SH-SY5Y (cell line): ENCODE measurements around the gene MEGF6.

Experiments
- GATA2 ChIP-seq: IDR thresholded peaks from 2 replicates; pipeline ENCODE4 v1.6.1; 2011; ENCODE audit warnings: mild to moderate bottlenecking, low read depth, low read length
- GATA3 ChIP-seq: IDR thresholded peaks from 2 replicates; pipeline ENCODE4 v1.6.1; 2011; ENCODE audit warnings: low read depth, mild to moderate bottlenecking, low read length, moderate library complexity

DNA sequence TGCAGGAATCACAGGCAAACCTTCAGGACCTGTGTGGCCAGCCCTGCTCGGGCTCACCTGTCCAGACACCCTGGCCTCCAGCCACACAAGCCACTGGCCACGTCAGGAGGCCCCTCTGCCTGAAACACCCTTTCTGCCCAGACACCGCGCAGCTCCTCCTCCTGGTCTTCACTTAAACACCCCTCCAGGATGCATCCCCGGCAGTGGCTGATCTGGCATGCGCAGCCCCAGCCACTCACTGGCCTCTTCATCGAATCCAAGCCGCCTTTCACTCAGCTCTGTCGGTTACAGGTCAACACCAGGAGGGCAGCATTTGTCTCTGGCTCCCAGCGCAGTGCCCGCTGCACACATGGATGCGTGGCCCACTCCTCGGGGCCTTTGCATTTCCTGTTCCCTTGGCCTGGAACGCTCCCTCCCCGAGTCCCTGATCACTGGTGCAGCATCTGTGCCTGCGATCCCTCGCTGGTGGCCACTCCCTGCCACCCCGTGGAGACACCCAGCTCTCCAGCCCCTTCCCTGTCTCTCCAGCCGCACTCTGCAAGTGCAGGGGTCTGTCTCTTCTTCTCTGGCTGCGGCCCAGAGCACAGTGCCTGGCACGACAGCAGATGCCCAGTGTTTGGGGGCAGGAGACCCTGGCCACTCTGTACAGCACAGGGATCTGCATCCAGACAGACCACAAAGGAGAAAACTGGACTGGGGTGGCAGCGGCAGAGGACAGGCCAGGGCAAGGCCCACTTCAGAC, 22.9 kb upstream of the MEGF6 start:
- no peak for TF ChIP-seq GATA2
- TF ChIP-seq GATA3, result no peak
